Measurements from ENCODE around the gene UMAD1.

UMAD1 gene

GRCh38 chr7:7795630-7796121 lies 155.1 kb downstream of the UMAD1 start:
- no peak overlapping the region for H2AK5ac ChIP-seq (ENCODE audit: low read length, severe bottlenecking)
- H3K4me2 ChIP-seq (ENCODE audit: low read length, poor library complexity, severe bottlenecking), result no peak overlapping the region
- no peak overlapping the region for H3K18ac ChIP-seq (ENCODE audit: low read depth in 1 of 2, low read length in 2 of 2)
- WGBS, result no CpG with 5 or more reads among the region's 1 CpG
- H3K9ac ChIP-seq (ENCODE audit: low read length), result no peak overlapping the region
- no peaks in the 10 kb centered on the region for H3K36me3 ChIP-seq (ENCODE audit: control insufficient read depth in 1 of 2, insufficient read depth in 2 of 2, low read depth in 1 of 2, low read length in 2 of 2)
- H3K27me3 ChIP-seq (ENCODE audit: control insufficient read depth in 1 of 2, insufficient read depth in 1 of 2, low read length in 2 of 2), result no peaks in the 10 kb centered on the region
- H2AFZ ChIP-seq (ENCODE audit: low read depth, low read length), result no peak overlapping the region
- H3K4ac ChIP-seq (ENCODE audit: low read depth in 1 of 2, low read length in 2 of 2), result no peak overlapping the region
- no peak overlapping the region for H4K8ac ChIP-seq (ENCODE audit: low read length)
- no peaks in the 10 kb centered on the region for H3K9me3 ChIP-seq (ENCODE audit: control insufficient read depth, low read length)
- H2BK12ac ChIP-seq (ENCODE audit: low read length in 2 of 2), result peak overlapping the region in 1 of 2 experiments; percentile 57
- no peak overlapping the region for H3K4me3 ChIP-seq (ENCODE audit: insufficient read depth in 1 of 2, low read depth in 1 of 2, low read length in 2 of 2)
- no peak overlapping the region for H2BK5ac ChIP-seq (ENCODE audit: low read depth, low read length, poor library complexity, severe bottlenecking)
- H4K91ac ChIP-seq (ENCODE audit: low read length), result peak overlapping the region; percentile 40
- DNase-seq, result peak; percentile 92
- H3K4me1 ChIP-seq (ENCODE audit: control insufficient read depth, insufficient read depth, low read depth, low read length), result peaks cover 2% of the 10 kb centered on the region
- no peak overlapping the region for H3K14ac ChIP-seq (ENCODE audit: low read length in 2 of 2)
- peak overlapping the region; percentile 50 for H3K27ac ChIP-seq (ENCODE audit: low read length, poor library complexity, severe bottlenecking)
- H2BK120ac ChIP-seq (ENCODE audit: low read depth, low read length), result no peak overlapping the region
- H2BK15ac ChIP-seq (ENCODE audit: low read depth, poor library complexity, severe bottlenecking), result no peak overlapping the region
- no peak overlapping the region for H3K23ac ChIP-seq (ENCODE audit: low read length in 2 of 2)
- H3K79me1 ChIP-seq (replicated peaks; ENCODE audit: low read length, poor library complexity, severe bottlenecking), result peaks cover 2% of the 10 kb centered on the region

GRCh38 chr7:7798510-7798909 lies 158.0 kb downstream of the UMAD1 start:
- no peak overlapping the region for H3K4me3 ChIP-seq (ENCODE audit: insufficient read depth in 1 of 2, low read depth in 1 of 2, low read length in 2 of 2)
- H3K79me1 ChIP-seq (replicated peaks; ENCODE audit: low read length, poor library complexity, severe bottlenecking), result peaks cover 2% of the 10 kb centered on the region
- H2BK12ac ChIP-seq (ENCODE audit: low read length in 2 of 2), result peak overlapping the region; percentile 24 to 65
- no peaks in the 10 kb centered on the region for H3K27me3 ChIP-seq (ENCODE audit: control insufficient read depth in 1 of 2, insufficient read depth in 1 of 2, low read length in 2 of 2)
- H3K27ac ChIP-seq (ENCODE audit: low read length, poor library complexity, severe bottlenecking), result no peak overlapping the region
- no peak for DNase-seq
- H3K9ac ChIP-seq (ENCODE audit: low read length), result no peak overlapping the region
- no peak overlapping the region for H3K4me2 ChIP-seq (ENCODE audit: low read length, poor library complexity, severe bottlenecking)
- H3K4ac ChIP-seq (ENCODE audit: low read depth in 1 of 2, low read length in 2 of 2), result peak overlapping the region in 1 of 2 experiments; percentile 47
- peak overlapping the region; percentile 36 for H4K91ac ChIP-seq (ENCODE audit: low read length)
- peaks cover 2% of the 10 kb centered on the region for H3K4me1 ChIP-seq (ENCODE audit: control insufficient read depth, insufficient read depth, low read depth, low read length)
- H2AFZ ChIP-seq (ENCODE audit: low read depth, low read length), result no peak overlapping the region
- no peak overlapping the region for H2BK15ac ChIP-seq (ENCODE audit: low read depth, poor library complexity, severe bottlenecking)
- no peak overlapping the region for H3K23ac ChIP-seq (ENCODE audit: low read length in 2 of 2)
- H2BK5ac ChIP-seq (ENCODE audit: low read depth, low read length, poor library complexity, severe bottlenecking), result no peak overlapping the region
- peak overlapping the region; percentile 2 to 56 for H3K18ac ChIP-seq (ENCODE audit: low read depth in 1 of 2, low read length in 2 of 2)
- no peak overlapping the region for H3K14ac ChIP-seq (ENCODE audit: low read length in 2 of 2)
- peak overlapping the region; percentile 8 for H4K8ac ChIP-seq (ENCODE audit: low read length)
- no peak overlapping the region for H2AK5ac ChIP-seq (ENCODE audit: low read length, severe bottlenecking)
- H3K9me3 ChIP-seq (ENCODE audit: control insufficient read depth, low read length), result no peaks in the 10 kb centered on the region
- WGBS, result 13% methylated on average over 1 of the region's 1 CpG
- H2BK120ac ChIP-seq (ENCODE audit: low read depth, low read length), result peak overlapping the region; percentile 56
- H3K36me3 ChIP-seq (ENCODE audit: control insufficient read depth in 1 of 2, insufficient read depth in 2 of 2, low read depth in 1 of 2, low read length in 2 of 2), result no peaks in the 10 kb centered on the region

GRCh38 chr7:7799138-7799537 lies 158.6 kb downstream of the UMAD1 start:
- peaks cover 2% of the 10 kb centered on the region for H3K4me1 ChIP-seq (ENCODE audit: control insufficient read depth, insufficient read depth, low read depth, low read length)
- H3K4ac ChIP-seq (ENCODE audit: low read depth in 1 of 2, low read length in 2 of 2), result no peak overlapping the region
- no peak overlapping the region for H2BK5ac ChIP-seq (ENCODE audit: low read depth, low read length, poor library complexity, severe bottlenecking)
- 15% methylated on average over 4 of the region's 4 CpGs for WGBS
- H3K23ac ChIP-seq (ENCODE audit: low read length in 2 of 2), result no peak overlapping the region
- H2BK120ac ChIP-seq (ENCODE audit: low read depth, low read length), result no peak overlapping the region
- H3K9ac ChIP-seq (ENCODE audit: low read length), result no peak overlapping the region
- H3K27me3 ChIP-seq (ENCODE audit: control insufficient read depth in 1 of 2, insufficient read depth in 1 of 2, low read length in 2 of 2), result no peaks in the 10 kb centered on the region
- H4K8ac ChIP-seq (ENCODE audit: low read length), result no peak overlapping the region
- no peak overlapping the region for H2AFZ ChIP-seq (ENCODE audit: low read depth, low read length)
- no peaks in the 10 kb centered on the region for H3K36me3 ChIP-seq (ENCODE audit: control insufficient read depth in 1 of 2, insufficient read depth in 2 of 2, low read depth in 1 of 2, low read length in 2 of 2)
- H2BK12ac ChIP-seq (ENCODE audit: low read length in 2 of 2), result no peak overlapping the region
- peak; percentile 81 for DNase-seq
- no peak overlapping the region for H3K27ac ChIP-seq (ENCODE audit: low read length, poor library complexity, severe bottlenecking)
- peaks cover 2% of the 10 kb centered on the region for H3K79me1 ChIP-seq (replicated peaks; ENCODE audit: low read length, poor library complexity, severe bottlenecking)
- no peak overlapping the region for H4K91ac ChIP-seq (ENCODE audit: low read length)
- no peak overlapping the region for H3K14ac ChIP-seq (ENCODE audit: low read length in 2 of 2)
- no peak overlapping the region for H3K4me2 ChIP-seq (ENCODE audit: low read length, poor library complexity, severe bottlenecking)
- no peak overlapping the region for H3K18ac ChIP-seq (ENCODE audit: low read depth in 1 of 2, low read length in 2 of 2)
- no peak overlapping the region for H2AK5ac ChIP-seq (ENCODE audit: low read length, severe bottlenecking)
- no peak overlapping the region for H2BK15ac ChIP-seq (ENCODE audit: low read depth, poor library complexity, severe bottlenecking)
- H3K4me3 ChIP-seq (ENCODE audit: insufficient read depth in 1 of 2, low read depth in 1 of 2, low read length in 2 of 2), result no peak overlapping the region
- H3K9me3 ChIP-seq (ENCODE audit: control insufficient read depth, low read length), result no peaks in the 10 kb centered on the region

GRCh38 chr7:7802531-7802930 lies 162.0 kb downstream of the UMAD1 start:
- Histone ChIP-seq H3K27ac (ENCODE audit: low read length, poor library complexity, severe bottlenecking) (no peak overlapping the region), H3K79me1 (replicated peaks; ENCODE audit: low read length, poor library complexity, severe bottlenecking) (no peaks in the 10 kb centered on the region), H3K4me2 (ENCODE audit: low read length, poor library complexity, severe bottlenecking) (no peak overlapping the region), H2BK12ac (ENCODE audit: low read length in 2 of 2) (no peak overlapping the region), H3K9ac (ENCODE audit: low read length) (no peak overlapping the region), H3K4me1 (ENCODE audit: control insufficient read depth, insufficient read depth, low read depth, low read length) (no peaks in the 10 kb centered on the region), H2AK5ac (ENCODE audit: low read length, severe bottlenecking) (no peak overlapping the region), H3K9me3 (ENCODE audit: control insufficient read depth, low read length) (no peaks in the 10 kb centered on the region), H3K4ac (ENCODE audit: low read depth in 1 of 2, low read length in 2 of 2) (no peak overlapping the region), H4K91ac (ENCODE audit: low read length) (no peak overlapping the region), H3K14ac (ENCODE audit: low read length in 2 of 2) (no peak overlapping the region), H4K8ac (ENCODE audit: low read length) (no peak overlapping the region), H2BK120ac (ENCODE audit: low read depth, low read length) (no peak overlapping the region), H3K27me3 (ENCODE audit: control insufficient read depth in 1 of 2, insufficient read depth in 1 of 2, low read length in 2 of 2) (no peaks in the 10 kb centered on the region), H2AFZ (ENCODE audit: low read depth, low read length) (no peak overlapping the region), H2BK15ac (ENCODE audit: low read depth, poor library complexity, severe bottlenecking) (no peak overlapping the region), H2BK5ac (ENCODE audit: low read depth, low read length, poor library complexity, severe bottlenecking) (no peak overlapping the region), H3K18ac (ENCODE audit: low read depth in 1 of 2, low read length in 2 of 2) (no peak overlapping the region), H3K4me3 (ENCODE audit: insufficient read depth in 1 of 2, low read depth in 1 of 2, low read length in 2 of 2) (no peak overlapping the region), H3K36me3 (ENCODE audit: control insufficient read depth in 1 of 2, insufficient read depth in 2 of 2, low read depth in 1 of 2, low read length in 2 of 2) (no peaks in the 10 kb centered on the region), H3K23ac (ENCODE audit: low read length in 2 of 2) (no peak overlapping the region)
- WGBS, result 100% methylated on average over 1 of the region's 2 CpGs
- DNase-seq, result no peak

Data from mesenchymal stem cell (in vitro differentiated cells and primary cell).